ENCODE results near the gene FRAS1.
"Not testable (repeated sequence)": the region's sequence is repeated elsewhere in the genome, so short reads cannot be mapped to it uniquely, and the experiment has no call there.

Gene FRAS1

GRCh38 chr4:78165758-78166157 is 108.6 kb downstream of the FRAS1 start:
- no peak for DNase-seq

DNA sequence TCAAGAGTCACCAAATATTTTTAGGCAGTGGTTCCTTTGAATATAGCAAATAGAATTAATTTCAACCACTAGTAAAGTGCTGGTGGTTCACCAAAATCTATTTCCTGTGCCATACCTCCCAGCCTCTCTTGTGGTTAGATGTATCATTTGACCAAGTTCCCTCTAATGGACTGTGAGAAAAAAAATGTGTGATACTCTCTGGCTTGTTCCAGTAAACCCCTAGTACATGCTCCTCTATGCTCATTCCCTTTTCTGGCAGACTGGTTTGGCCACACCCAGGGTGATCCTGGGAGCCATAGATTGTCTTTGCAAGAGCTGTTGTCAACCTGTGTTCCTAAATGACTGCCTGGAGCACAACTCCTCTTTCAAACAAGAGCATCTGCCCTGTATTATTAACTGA is 109.5 kb downstream of the FRAS1 start:
- DNase-seq, result no peak

GRCh38 chr4:78167510-78167909 is 110.4 kb downstream of the FRAS1 start:
- no peak for DNase-seq

DNA sequence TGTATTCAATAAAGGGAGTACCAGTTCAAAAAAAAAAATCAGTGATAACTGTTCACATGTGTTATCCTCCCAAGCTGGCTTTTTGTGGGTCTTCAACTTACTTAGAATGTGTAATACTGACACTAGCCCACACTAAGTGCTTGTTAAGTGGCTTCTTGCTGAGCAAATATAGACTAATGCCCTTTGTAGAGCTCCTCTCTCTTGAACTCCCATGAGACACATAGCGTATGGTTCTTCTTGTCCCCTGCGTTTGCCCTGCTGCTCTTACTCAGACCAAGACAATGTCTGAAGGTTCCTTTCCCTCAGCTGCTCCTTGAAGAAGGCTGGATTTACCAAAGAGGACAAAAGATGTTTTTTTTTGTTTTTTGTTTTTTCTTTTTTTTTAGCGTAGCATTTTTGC is 110.9 kb downstream of the FRAS1 start:
- no peak for DNase-seq

GRCh38 chr4:78169728-78170127 is 112.6 kb downstream of the FRAS1 start:
- DNase-seq, result no peak

- DNase-seq, result no peak
Observed at GRCh38 chr4:78171482-78171881, 114.4 kb downstream of the FRAS1 start.

- no peak for DNase-seq
Observed at GRCh38 chr4:78174891-78175290, 117.8 kb downstream of the FRAS1 start.

GRCh38 chr4:78179196-78179595 is 122.1 kb downstream of the FRAS1 start:
- DNase-seq, result no peak

GRCh38 chr4:78181681-78182234 is 124.6 kb downstream of the FRAS1 start:
- DNase-seq, result not testable (repeated sequence)

- no peak for DNase-seq
Observed at GRCh38 chr4:78184584-78184983, 127.5 kb downstream of the FRAS1 start.

GRCh38 chr4:78185117-78185516 is 128.0 kb downstream of the FRAS1 start:
- no peak for DNase-seq

DNA sequence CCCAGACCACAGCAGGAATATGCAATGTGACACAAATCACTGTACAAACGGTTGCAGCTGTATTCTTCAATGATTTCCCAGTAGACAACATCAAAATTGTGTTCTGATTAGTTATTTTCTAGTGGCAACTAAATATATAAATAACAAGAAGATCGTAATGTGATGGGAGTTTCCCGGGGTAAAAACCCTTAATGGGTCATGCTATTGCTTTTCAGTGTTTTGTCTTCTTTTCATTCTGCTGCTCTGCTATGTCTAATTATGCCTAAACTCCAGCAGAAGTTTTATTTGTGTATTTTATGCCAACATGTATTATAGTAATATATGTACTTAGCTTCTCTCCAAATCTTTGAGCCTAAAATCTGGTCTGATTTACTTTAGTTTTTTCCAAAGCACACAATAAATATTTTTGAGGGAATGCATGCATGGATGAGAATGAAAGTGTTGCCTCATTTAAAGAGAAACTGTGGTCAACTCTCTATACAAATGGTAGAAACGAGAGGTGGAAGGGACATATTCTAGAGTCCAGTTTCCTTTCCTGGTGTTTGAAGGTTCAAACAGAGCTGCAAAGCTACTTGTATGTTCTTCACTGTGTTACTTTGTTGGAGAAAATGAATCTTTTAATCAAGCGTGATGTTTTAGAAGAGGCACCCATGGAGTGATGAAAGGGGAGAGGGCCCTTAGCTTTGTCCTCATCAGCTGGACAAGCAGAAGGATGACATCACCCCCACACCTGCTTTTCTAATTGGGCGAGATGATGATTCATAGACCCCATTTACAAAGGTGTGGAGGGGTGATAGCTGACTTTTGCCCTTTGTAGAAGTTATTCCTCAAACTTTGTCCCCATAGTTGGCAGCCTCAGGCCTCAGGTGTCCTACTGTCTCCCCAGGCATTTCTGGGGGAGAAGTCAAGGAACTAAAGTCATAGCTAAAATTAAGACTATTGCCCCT is 129.7 kb downstream of the FRAS1 start:
- DNase-seq, result no peak

DNA sequence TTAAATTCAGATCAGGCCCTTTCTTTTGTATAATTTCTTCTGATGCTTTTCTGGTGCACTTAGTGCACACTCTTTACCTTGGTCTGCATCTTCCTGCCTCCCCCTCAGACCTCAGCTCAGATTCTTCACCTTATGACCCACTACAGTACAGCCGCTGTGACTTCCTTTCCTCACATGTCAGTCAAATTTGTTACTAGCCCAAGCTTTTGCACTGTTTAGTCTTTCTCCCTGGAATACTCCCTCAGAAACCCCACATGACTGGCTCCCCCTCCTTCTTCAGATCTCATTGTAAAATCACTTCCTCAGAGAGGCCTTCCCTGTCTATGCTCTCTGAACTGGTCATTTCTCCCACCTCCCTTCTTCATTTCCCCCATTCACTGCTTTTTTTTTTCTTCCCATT is 132.9 kb downstream of the FRAS1 start:
- DNase-seq, result no peak

DNA sequence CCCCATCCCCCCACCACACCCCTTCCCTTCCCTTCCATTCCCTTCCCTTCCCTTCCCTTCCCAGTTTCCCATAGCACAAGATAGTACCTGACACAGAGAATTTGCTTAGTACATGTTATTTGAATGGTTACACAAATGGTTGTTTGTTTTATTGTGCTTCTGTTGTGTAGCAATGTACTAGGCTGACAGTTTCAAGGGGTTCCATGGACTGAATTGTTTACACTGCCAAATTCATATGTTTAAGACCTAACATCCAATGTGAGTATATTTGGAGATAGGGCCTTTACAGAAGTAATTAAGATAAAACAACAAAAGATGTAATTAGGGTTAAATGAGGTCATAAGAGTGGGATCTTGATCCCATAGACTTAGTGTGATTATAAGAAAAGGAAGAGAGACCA is 133.5 kb downstream of the FRAS1 start:
- DNase-seq, result no peak

DNA sequence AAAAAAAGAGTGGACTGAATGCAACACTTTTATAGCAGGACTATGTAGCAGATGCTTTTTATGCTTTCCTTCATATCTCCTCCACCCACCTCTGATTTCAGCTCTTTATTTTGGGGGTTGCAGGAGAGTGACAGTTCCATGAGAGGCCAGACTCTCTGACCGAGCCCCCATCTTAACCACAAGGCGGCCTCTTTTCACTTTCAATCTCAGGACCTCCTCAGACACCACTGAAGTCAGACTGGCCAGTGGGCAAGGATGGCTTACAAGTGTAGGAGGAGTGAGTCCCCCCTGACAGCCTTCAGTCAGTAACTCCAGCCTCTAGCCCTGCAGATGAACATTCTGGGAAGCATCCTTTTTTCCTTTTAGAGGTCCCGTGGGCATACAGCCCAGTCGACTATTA is 140.8 kb downstream of the FRAS1 start:
- no peak for DNase-seq

DNA sequence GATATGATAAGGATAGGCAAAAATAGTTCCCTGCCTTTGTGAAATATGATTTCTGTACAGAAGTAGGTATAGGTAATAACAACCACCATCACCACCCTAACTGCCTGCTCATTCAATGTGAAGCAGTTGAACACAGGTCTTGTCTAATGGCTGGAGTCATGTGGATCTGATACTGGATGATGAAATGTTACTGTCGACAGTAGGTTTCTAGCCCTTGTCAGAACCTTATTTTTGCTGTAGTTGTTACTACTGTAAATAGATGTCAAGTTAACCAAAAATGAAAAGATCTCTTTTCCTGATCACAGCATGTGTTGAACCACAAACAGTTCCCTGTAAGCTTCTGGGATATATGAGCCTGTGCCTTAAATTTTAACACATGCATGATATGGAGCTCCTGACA is 142.9 kb downstream of the FRAS1 start:
- no peak for DNase-seq

- no peak for DNase-seq
Observed at GRCh38 chr4:78200949-78201348, 143.8 kb downstream of the FRAS1 start.

- DNase-seq, result no peak
Observed at GRCh38 chr4:78204176-78204575, 147.1 kb downstream of the FRAS1 start.

- DNase-seq, result no peak
Observed at GRCh38 chr4:78205591-78205990, 148.5 kb downstream of the FRAS1 start.

GRCh38 chr4:78207541-78207940 is 150.4 kb downstream of the FRAS1 start:
- DNase-seq, result no peak

- no peak for DNase-seq
Observed at GRCh38 chr4:78207951-78208350, 150.8 kb downstream of the FRAS1 start.

GRCh38 chr4:78208896-78209295 is 151.8 kb downstream of the FRAS1 start:
- DNase-seq, result not testable (repeated sequence)
